OCI-LY1 (cell line): ENCODE measurements around the gene BMP15.

Experiments
- H2AFZ ChIP-seq: fragments of 200-600 bp; sonication (generic), shearing (Covaris generic); 2 replicates; pipeline ENCODE4 v1.6.0; 2014; ENCODE audit warnings: antibody characterized with exemption, mild to moderate bottlenecking, low read length
- H3F3A ChIP-seq: fragments of 200-600 bp; sonication (generic), shearing (Covaris generic); 2 replicates; pipeline ENCODE4 v1.6.0; 2014; ENCODE audit warnings: mild to moderate bottlenecking, antibody characterized with exemption, low read length, moderate library complexity; ENCODE audit not compliant: insufficient read depth
- H3K27ac ChIP-seq: fragments of 200-600 bp; sonication (generic); 2 replicates; pipeline ENCODE4 v1.5.1; 2014; ENCODE audit warnings: low read length, mixed run types, mild to moderate bottlenecking, low read depth; ENCODE audit not compliant: poor library complexity, severe bottlenecking
- H3K27me3 ChIP-seq: fragments of 200-600 bp; sonication (generic); 2 replicates; pipeline ENCODE4 v1.6.0; 2014; ENCODE audit warnings: antibody characterized with exemption, mild to moderate bottlenecking, low read length, moderate library complexity; ENCODE audit not compliant: insufficient read depth
- H3K36me3 ChIP-seq: fragments of 200-600 bp; sonication (generic); 2 replicates; pipeline ENCODE4 v1.6.1; 2014; ENCODE audit warnings: mild to moderate bottlenecking, antibody characterized with exemption, low read length, moderate library complexity, mixed read lengths; ENCODE audit not compliant: insufficient read depth
- H3K4me1 ChIP-seq: fragments of 200-600 bp; sonication (generic); 2 replicates; pipeline ENCODE4 v1.5.1; 2014; ENCODE audit warnings: mild to moderate bottlenecking, low read length, moderate library complexity; ENCODE audit not compliant: insufficient read depth, severe bottlenecking
- H3K4me2 ChIP-seq: fragments of 200-600 bp; sonication (generic), shearing (Covaris generic); 2 replicates; pipeline ENCODE4 v1.6.1; 2014; ENCODE audit warnings: low read length
- H3K4me3 ChIP-seq: fragments of 200-600 bp; sonication (generic); 2 replicates; pipeline ENCODE4 v1.5.1; 2014; ENCODE audit warnings: low read length, low read depth, mild to moderate bottlenecking, mixed read lengths; ENCODE audit not compliant: poor library complexity, severe bottlenecking
- H3K79me2 ChIP-seq: fragments of 200-600 bp; shearing (Covaris generic); 2 replicates; pipeline ENCODE4 v1.6.1; 2016; ENCODE audit warnings: mixed run types, low read length, mixed read lengths; ENCODE audit not compliant: insufficient read depth
- H3K9ac ChIP-seq: fragments of 200-600 bp; sonication (generic), shearing (Covaris generic); 2 replicates; pipeline ENCODE4 v1.6.1; 2014; ENCODE audit warnings: mild to moderate bottlenecking, low read length, mixed read lengths
- H3K9me2 ChIP-seq: fragments of 200-600 bp; sonication (generic), shearing (Covaris generic); 2 replicates; pipeline ENCODE4 v1.6.1; 2014; ENCODE audit warnings: low read depth, mild to moderate bottlenecking, low read length, mixed read lengths
- H3K9me3 ChIP-seq: fragments of 200-600 bp; shearing (Covaris generic); 2 replicates; pipeline ENCODE4 v1.6.1; 2014; ENCODE audit warnings: low read length, mixed read lengths
- H4K20me1 ChIP-seq: fragments of 200-600 bp; sonication (generic), shearing (Covaris generic); 2 replicates; pipeline ENCODE4 v1.6.0; 2016; ENCODE audit warnings: mild to moderate bottlenecking, low read length; ENCODE audit not compliant: insufficient read depth
- CTCF ChIP-seq: fragments of 200-600 bp; sonication (generic), shearing (Covaris generic); IDR thresholded peaks from 2 replicates; pipeline ENCODE4 v1.5.1; 2017; ENCODE audit warnings: mild to moderate bottlenecking, antibody characterized with exemption, low read length, moderate library complexity, mixed read lengths
- EZH2 ChIP-seq: fragments of 200-600 bp; sonication (generic), shearing (Covaris generic); IDR thresholded peaks from 2 replicates; pipeline ENCODE4 v1.8.0; 2017; ENCODE audit warnings: borderline replicate concordance, mixed run types, mild to moderate bottlenecking, antibody characterized with exemption, low read length, moderate library complexity, mixed read lengths

BMP15 gene

GRCh38 chrX:50953832-50954231, 43.3 kb downstream of the BMP15 start:
- Histone ChIP-seq H3K4me1 (no peaks in the 10 kb centered on the region), H3K36me3 (no peaks in the 10 kb centered on the region), H3K9me3 (no peaks in the 10 kb centered on the region), H3K4me3 (no peak overlapping the region), H3K79me2 (no peaks in the 10 kb centered on the region), H3K9me2 (no peaks in the 10 kb centered on the region), H3K27me3 (no peaks in the 10 kb centered on the region), H3K27ac (no peak overlapping the region), H2AFZ (no peak overlapping the region), H3K4me2 (no peak overlapping the region), H4K20me1 (no peaks in the 10 kb centered on the region), H3K9ac (no peak overlapping the region), H3F3A (no peaks in the 10 kb centered on the region)
- no peak for TF ChIP-seq CTCF
- no peak for TF ChIP-seq EZH2

GRCh38 chrX:50962156-50962555, 51.6 kb downstream of the BMP15 start:
- Histone ChIP-seq H3K9me2 (no peaks in the 10 kb centered on the region), H3F3A (no peaks in the 10 kb centered on the region), H3K4me1 (no peaks in the 10 kb centered on the region), H3K27me3 (no peaks in the 10 kb centered on the region), H2AFZ (no peak overlapping the region), H3K27ac (no peak overlapping the region), H3K36me3 (no peaks in the 10 kb centered on the region), H3K79me2 (no peaks in the 10 kb centered on the region), H3K9ac (no peak overlapping the region), H3K9me3 (no peaks in the 10 kb centered on the region), H4K20me1 (no peaks in the 10 kb centered on the region), H3K4me2 (no peak overlapping the region), H3K4me3 (no peak overlapping the region)
- TF ChIP-seq CTCF (no peak), EZH2 (no peak)

GRCh38 chrX:50963842-50964241, 53.3 kb downstream of the BMP15 start:
- Histone ChIP-seq H3K27me3 (no peaks in the 10 kb centered on the region), H3F3A (no peaks in the 10 kb centered on the region), H3K4me2 (no peak overlapping the region), H3K4me3 (no peak overlapping the region), H3K9me2 (no peaks in the 10 kb centered on the region), H3K9ac (no peak overlapping the region), H3K4me1 (no peaks in the 10 kb centered on the region), H3K36me3 (no peaks in the 10 kb centered on the region), H4K20me1 (no peaks in the 10 kb centered on the region), H3K79me2 (no peaks in the 10 kb centered on the region), H3K9me3 (no peaks in the 10 kb centered on the region), H2AFZ (no peak overlapping the region), H3K27ac (no peak overlapping the region)
- TF ChIP-seq EZH2, result no peak
- no peak for TF ChIP-seq CTCF
